Progenitor cell of endocrine pancreas (in vitro differentiated cells): ENCODE results near the gene IGF2. TPM values are rescaled to one million over a fixed set of nuclear protein-coding genes. Genes with fewer than 3 reads are reported as not detected.

Source experiments
- DNase-seq: peaks from one replicate; pipeline ENCODE4 v3.0.0; 2021; ENCODE audit warnings: low spot score; ENCODE audit not compliant: unreplicated experiment
- H3K27ac Mint-ChIP-seq: 2 replicates; pipeline ENCODE4 v1.8.0; 2021; ENCODE audit warnings: mild to moderate bottlenecking, moderate library complexity, mixed read lengths
- H3K27me3 Mint-ChIP-seq: 2 replicates; pipeline ENCODE4 v1.8.0; 2021; ENCODE audit warnings: mixed read lengths
- H3K36me3 Mint-ChIP-seq: 2 replicates; pipeline ENCODE4 v1.8.0; 2022; ENCODE audit warnings: mixed read lengths; ENCODE audit not compliant: insufficient read depth
- H3K4me1 Mint-ChIP-seq: 2 replicates; pipeline ENCODE4 v1.8.0; 2021; ENCODE audit warnings: low read depth, mixed read lengths
- H3K4me3 Mint-ChIP-seq: 2 replicates; pipeline ENCODE4 v1.8.0; 2021; ENCODE audit warnings: low read depth, mild to moderate bottlenecking, moderate library complexity, mixed read lengths
- H3K9me3 Mint-ChIP-seq: 2 replicates; pipeline ENCODE4 v1.8.0; 2021; ENCODE audit warnings: low read depth, mixed read lengths
- CTCF ChIP-seq: fragments of 200-600 bp; sonication (generic); IDR thresholded peaks from one replicate; pipeline ENCODE4 v1.5.0; 2021; ENCODE audit warnings: antibody characterized with exemption, mild to moderate bottlenecking; ENCODE audit not compliant: unreplicated experiment
- total RNA-seq: library from RNA; stranded (reverse); gene quantifications from 2 replicates; pipeline ENCODE4 v1.2.1, GENCODE V29; 2021

IGF2 gene
- total RNA-seq, 1 donor from 2014 or later: 5,100 TPM

- peaks cover 9% of the 10 kb centered on the region for H3K27me3 Mint-ChIP-seq
- peaks cover 3% of the 10 kb centered on the region for H3K4me1 Mint-ChIP-seq
- H3K27ac Mint-ChIP-seq: peak overlapping the region; percentile 69
- DNase-seq: no peak
- H3K9me3 Mint-ChIP-seq: peaks cover 3% of the 10 kb centered on the region
- no peak for TF ChIP-seq CTCF
- H3K4me3 Mint-ChIP-seq: no peak overlapping the region
- H3K36me3 Mint-ChIP-seq: no peaks in the 10 kb centered on the region
These were observed 42.3 kb downstream of the IGF2 start for GRCh38 chr11:2096919-2097301.

GRCh38 chr11:2096011-2096918, 42.9 kb downstream of the IGF2 start:
- peaks cover 3% of the 10 kb centered on the region for H3K9me3 Mint-ChIP-seq
- H3K27me3 Mint-ChIP-seq: peaks cover 7% of the 10 kb centered on the region
- no peak overlapping the region for H3K27ac Mint-ChIP-seq
- no peak for TF ChIP-seq CTCF
- H3K4me3 Mint-ChIP-seq: no peak overlapping the region
- peaks cover 3% of the 10 kb centered on the region for H3K4me1 Mint-ChIP-seq
- no peaks in the 10 kb centered on the region for H3K36me3 Mint-ChIP-seq
- DNase-seq: no peak

- no peak for DNase-seq
- H3K27ac Mint-ChIP-seq: no peak overlapping the region
- H3K36me3 Mint-ChIP-seq: no peaks in the 10 kb centered on the region
- peaks cover 3% of the 10 kb centered on the region for H3K9me3 Mint-ChIP-seq
- no peak overlapping the region for H3K4me3 Mint-ChIP-seq
- no peak for TF ChIP-seq CTCF
- H3K4me1 Mint-ChIP-seq: peaks cover 3% of the 10 kb centered on the region
- peaks cover 7% of the 10 kb centered on the region for H3K27me3 Mint-ChIP-seq
These were observed 43.6 kb downstream of the IGF2 start for GRCh38 chr11:2095542-2095941.

GRCh38 chr11:2095198-2095520, 44.0 kb downstream of the IGF2 start:
- H3K9me3 Mint-ChIP-seq: peaks cover 3% of the 10 kb centered on the region
- peaks cover 7% of the 10 kb centered on the region for H3K27me3 Mint-ChIP-seq
- no peak overlapping the region for H3K27ac Mint-ChIP-seq

More at GRCh38 chr11:2095198-2095520, 44.0 kb downstream of the IGF2 start:
- DNase-seq: no peak
- H3K36me3 Mint-ChIP-seq: no peaks in the 10 kb centered on the region
- H3K4me3 Mint-ChIP-seq: no peak overlapping the region
- no peak for TF ChIP-seq CTCF
- H3K4me1 Mint-ChIP-seq: peaks cover 3% of the 10 kb centered on the region
